H1 (cell line): ENCODE measurements around the gene CDCA4. TPM values are rescaled to one million over a fixed set of nuclear protein-coding genes. Genes with fewer than 3 reads are reported as not detected.

Experiments used
- CTCF ChIA-PET: fragments of 300-600 bp; sonication (Branson Sonifier 250); formaldehyde crosslinking; loops from one replicate; lab custom pipeline; 2021; ENCODE audit not compliant: partially characterized antibody; lab: Charles Lee
- POLR2A ChIA-PET: fragments of 300-600 bp; sonication (Branson Sonifier 250); formaldehyde crosslinking; loops from one replicate; lab custom pipeline; 2021; ENCODE audit warnings: inconsistent platforms; ENCODE audit not compliant: partially characterized antibody; lab: Charles Lee
- DNase-seq, 2 experiments: peaks; one replicate each; pipeline versions ENCODE4 v3.0.0 to v3.0.0-alpha.2; 2010 to 2022; ENCODE audit warnings: low spot score in 2 of 2, low read depth in 1 of 2, mixed read lengths in 1 of 2
- FAIRE-seq: peaks from 2 replicates; lab custom pipeline; 2011; peaks lifted over from hg19 to GRCh38; lab: Jason Lieb, UNC
- H2AFZ ChIP-seq: 2 replicates; pipeline ENCODE4 v1.8.1; 2012; ENCODE audit warnings: low read length, inconsistent platforms
- H2AK5ac ChIP-seq: 2 replicates; pipeline ENCODE4 v1.6.1; 2013; ENCODE audit warnings: low read depth, low read length
- H2BK120ac ChIP-seq: replicated peaks from 2 replicates; pipeline ENCODE3; 2013; ENCODE audit warnings: low read depth, low read length, inconsistent platforms
- H2BK12ac ChIP-seq: 2 replicates; pipeline ENCODE4 v1.6.1; 2013; ENCODE audit warnings: low read depth, low read length
- H2BK15ac ChIP-seq: 2 replicates; pipeline ENCODE4 v1.6.1; 2013; ENCODE audit warnings: low read length
- H2BK20ac ChIP-seq: 2 replicates; pipeline ENCODE4 v1.6.1; 2013; ENCODE audit warnings: low read length
- H2BK5ac ChIP-seq: 2 replicates; pipeline ENCODE4 v1.6.1; 2013; ENCODE audit warnings: low read depth, low read length
- H3K14ac ChIP-seq: 2 replicates; pipeline ENCODE4 v1.6.1; 2013; ENCODE audit warnings: inconsistent platforms; ENCODE audit not compliant: insufficient read length
- H3K18ac ChIP-seq: 2 replicates; pipeline ENCODE4 v1.6.1; 2013; ENCODE audit warnings: low read length; ENCODE audit errors: extremely low read depth
- H3K23ac ChIP-seq: 2 replicates; pipeline ENCODE4 v1.6.1; 2013; ENCODE audit warnings: inconsistent platforms; ENCODE audit not compliant: insufficient read length
- H3K23me2 ChIP-seq: 2 replicates; pipeline ENCODE4 v1.6.1; 2013; ENCODE audit warnings: low read depth, low read length
- H3K27ac ChIP-seq: 2 replicates; pipeline ENCODE4 v1.6.1; 2011; ENCODE audit warnings: low read depth, low read length, inconsistent platforms
- H3K27me3 ChIP-seq, 4 experiments: replicated peaks in 1 of 4; 1 replicate in 1 of 4; 2 replicates in 3 of 4; pipeline versions ENCODE4 v1.6.1 to v1.8.1; 2011 to 2013; ENCODE audit warnings: low read length in 3 of 4, mild to moderate bottlenecking in 3 of 4, inconsistent platforms in 2 of 4, mixed read lengths in 2 of 4, moderate library complexity in 1 of 4; ENCODE audit not compliant: control insufficient read depth in 3 of 4, insufficient read depth in 3 of 4; ENCODE audit errors: extremely low read depth in 1 of 4
- H3K36me3 ChIP-seq, 4 experiments: 2 replicates each; pipeline versions ENCODE4 v1.6.1 to v1.8.1; 2011 to 2013; ENCODE audit warnings: mild to moderate bottlenecking in 4 of 4, low read length in 3 of 4, moderate library complexity in 2 of 4, control low read depth in 1 of 4, inconsistent platforms in 1 of 4; ENCODE audit not compliant: insufficient read depth in 4 of 4, control insufficient read depth in 2 of 4
- H3K4ac ChIP-seq: replicated peaks from 2 replicates; pipeline ENCODE3; 2013; ENCODE audit warnings: low read length, low read depth, mixed read lengths, inconsistent platforms; ENCODE audit not compliant: insufficient read length
- H3K4me1 ChIP-seq, 4 experiments: replicated peaks in 1 of 4; 1 replicate in 1 of 4; 2 replicates in 3 of 4; pipeline versions ENCODE4 v1.6.1 to v1.8.1; 2011 to 2013; ENCODE audit warnings: low read length in 3 of 4, inconsistent platforms in 2 of 4, mixed read lengths in 1 of 4; ENCODE audit not compliant: insufficient read depth in 4 of 4, control insufficient read depth in 3 of 4
- H3K4me2 ChIP-seq, 2 experiments: 2 replicates each; pipeline versions ENCODE4 v1.6.1 to v1.8.1; 2011 to 2013; ENCODE audit warnings: low read depth in 2 of 2, low read length in 2 of 2, control low read depth in 1 of 2, inconsistent platforms in 1 of 2, mild to moderate bottlenecking in 1 of 2; ENCODE audit not compliant: insufficient read depth in 1 of 2
- H3K4me3 ChIP-seq, 4 experiments: fragments of 200-600, 300-600 bp in 1 of 4; sonication (generic), shearing (Covaris generic), sonication (Bioruptor Twin) in 1 of 4; 2 replicates each; pipeline versions ENCODE4 v1.5.1 to v1.8.1; 2011 to 2016; ENCODE audit warnings: low read length in 4 of 4, low read depth in 3 of 4, control low read depth in 2 of 4, inconsistent platforms in 2 of 4, mild to moderate bottlenecking in 2 of 4, mixed read lengths in 1 of 4, moderate library complexity in 1 of 4; ENCODE audit not compliant: insufficient read depth in 2 of 4; ENCODE audit errors: extremely low read depth in 1 of 4
- H3K56ac ChIP-seq: replicated peaks from 2 replicates; pipeline ENCODE3; 2013; ENCODE audit warnings: low read depth, mild to moderate bottlenecking, mixed read lengths, low read length, inconsistent platforms; ENCODE audit not compliant: insufficient read length
- H3K79me1 ChIP-seq: 2 replicates; pipeline ENCODE4 v1.6.1; 2013; ENCODE audit warnings: low read depth, low read length, control low read depth
- H3K79me2 ChIP-seq, 2 experiments: 2 replicates each; pipeline versions ENCODE4 v1.6.1 to v1.8.1; 2012 to 2013; ENCODE audit warnings: low read length in 2 of 2, mild to moderate bottlenecking in 2 of 2, inconsistent platforms in 1 of 2; ENCODE audit not compliant: insufficient read depth in 2 of 2, control insufficient read depth in 1 of 2
- H3K9ac ChIP-seq, 4 experiments: replicated peaks in 1 of 4; 1 replicate in 1 of 4; 2 replicates in 3 of 4; pipeline versions ENCODE4 v1.6.1 to v1.8.1; 2011 to 2013; ENCODE audit warnings: low read depth in 3 of 4, low read length in 3 of 4, control low read depth in 2 of 4, mild to moderate bottlenecking in 2 of 4, moderate library complexity in 2 of 4, inconsistent platforms in 1 of 4; ENCODE audit errors: extremely low read depth in 1 of 4
- H3K9me3 ChIP-seq, 2 experiments: 2 replicates each; pipeline versions ENCODE4 v1.6.1 to v1.8.1; 2012 to 2013; ENCODE audit warnings: mild to moderate bottlenecking in 2 of 2, moderate library complexity in 2 of 2, control low read depth in 1 of 2, inconsistent platforms in 1 of 2, low read depth in 1 of 2, low read length in 1 of 2, mixed read lengths in 1 of 2; ENCODE audit not compliant: insufficient read depth in 2 of 2
- H4K20me1 ChIP-seq, 2 experiments: replicated peaks in 1 of 2; 2 replicates each; pipeline versions ENCODE3 to v1.8.1; 2011 to 2013; ENCODE audit warnings: inconsistent platforms in 2 of 2, low read length in 2 of 2, mild to moderate bottlenecking in 1 of 2; ENCODE audit not compliant: insufficient read depth in 2 of 2, control insufficient read depth in 1 of 2
- H4K5ac ChIP-seq: 2 replicates; pipeline ENCODE4 v1.6.1; 2013; ENCODE audit warnings: low read length, low read depth, mixed read lengths, inconsistent platforms; ENCODE audit not compliant: insufficient read length
- H4K8ac ChIP-seq: 2 replicates; pipeline ENCODE4 v1.8.0; 2013; ENCODE audit warnings: mild to moderate bottlenecking, moderate library complexity, low read length, inconsistent platforms; ENCODE audit not compliant: insufficient read depth; ENCODE audit errors: extremely low read depth
- H4K91ac ChIP-seq: replicated peaks from 2 replicates; pipeline ENCODE3; 2013; ENCODE audit warnings: low read length, mixed read lengths, inconsistent platforms; ENCODE audit not compliant: insufficient read length
- BACH1 ChIP-seq: IDR thresholded peaks from 2 replicates; pipeline ENCODE4 v1.6.1; 2012; ENCODE audit warnings: low read length, improper control_type of control experiment
- BRCA1 ChIP-seq: IDR thresholded peaks from 2 replicates; pipeline ENCODE4 v1.6.1; 2012; ENCODE audit warnings: low read depth, low read length, improper control_type of control experiment
- CHD2 ChIP-seq: IDR thresholded peaks from 2 replicates; pipeline ENCODE4 v1.6.1; 2012; ENCODE audit warnings: low read length, improper control_type of control experiment
- CTBP2 ChIP-seq: IDR thresholded peaks from 2 replicates; pipeline ENCODE4 v1.7.0; 2011; ENCODE audit warnings: borderline replicate concordance, mild to moderate bottlenecking, moderate library complexity, mixed read lengths, low read length; ENCODE audit not compliant: insufficient read depth, insufficient read length
- GABPA ChIP-seq: IDR thresholded peaks from 2 replicates; pipeline ENCODE4 v1.6.1; 2011; ENCODE audit warnings: mild to moderate bottlenecking, low read length, moderate library complexity, borderline replicate concordance; ENCODE audit not compliant: insufficient read depth
- JUN ChIP-seq: IDR thresholded peaks from 2 replicates; pipeline ENCODE4 v1.6.1; 2011; ENCODE audit warnings: low read depth, mild to moderate bottlenecking, improper control_type of control experiment, low read length
- KDM4A ChIP-seq: IDR thresholded peaks from one replicate; pipeline ENCODE4 v1.7.1; 2012; ENCODE audit warnings: low read depth, mild to moderate bottlenecking, moderate library complexity, low read length, inconsistent platforms; ENCODE audit not compliant: severe bottlenecking
- MAX ChIP-seq: IDR thresholded peaks from 2 replicates; pipeline ENCODE4 v1.6.1; 2012; ENCODE audit warnings: inconsistent platforms
- SP4 ChIP-seq: IDR thresholded peaks from 2 replicates; pipeline ENCODE4 v1.6.1; 2012; ENCODE audit warnings: low read length, inconsistent platforms
- SRF ChIP-seq: IDR thresholded peaks from 2 replicates; pipeline ENCODE4 v1.6.1; 2011; ENCODE audit warnings: mild to moderate bottlenecking, low read depth, low read length, moderate library complexity
- SUZ12 ChIP-seq: fragments of 200-600 bp; sonication (generic); IDR thresholded peaks from 2 replicates; pipeline ENCODE4 v1.6.1; 2012; ENCODE audit warnings: mild to moderate bottlenecking, inconsistent platforms, low read length, moderate library complexity, mixed read lengths
- TAF1 ChIP-seq: IDR thresholded peaks from 2 replicates; pipeline ENCODE4 v1.6.1; 2011; ENCODE audit warnings: mild to moderate bottlenecking, low read depth, low read length
- TAF7 ChIP-seq: optimal IDR thresholded peaks from 2 replicates; pipeline ENCODE3; 2011; ENCODE audit warnings: low read depth, mild to moderate bottlenecking, inconsistent platforms, low read length, moderate library complexity, borderline replicate concordance
- TCF12 ChIP-seq: IDR thresholded peaks from 2 replicates; pipeline ENCODE4 v1.6.1; 2011; ENCODE audit warnings: low read depth, mild to moderate bottlenecking, low read length
- YY1 ChIP-seq: IDR thresholded peaks from 2 replicates; pipeline ENCODE4 v1.6.1; 2011; ENCODE audit warnings: low read depth, mild to moderate bottlenecking, low read length
- WGBS, 2 experiments: shearing (Covaris generic) in 1 of 2; methylation state at CpG; one replicate each; pipeline versions ENCODE4 v1.1.6 to v1.1.7; 2013 to 2015; ENCODE audit warnings: low lambda C conversion rate in 2 of 2, mixed read lengths in 2 of 2, inconsistent platforms in 1 of 2, low coverage in 1 of 2, missing lambda C conversion rate in 1 of 2; ENCODE audit not compliant: insufficient replicate concordance in 2 of 2, insufficient coverage in 1 of 2, insufficient read length in 1 of 2; ENCODE audit errors: extremely low coverage in 1 of 2, missing lambda C conversion rate in 1 of 2; 5-methylcytosine and 5-hydroxymethylcytosine counted together
- polyA plus RNA-seq, 7 experiments: library from polyadenylated mRNA; depleted of rRNA in 3 of 7; stranded (reverse) in 5 of 7; unstranded in 2 of 7; fragments of >200 nt in 5 of 7; fragments of 200-250 nt in 2 of 7; gene quantifications; 1 replicate in 5 of 7; 2 replicates in 1 of 7; 4 replicates in 1 of 7; pipeline versions ENCODE4 v1.2.1 to v1.2.3, GENCODE V29; 2011 to 2013; ENCODE audit warnings: missing spikeins in 2 of 7, mixed read lengths in 2 of 7
- total RNA-seq: library from RNA; stranded (reverse); fragmentation: NEBNext Ultra II Directional; extraction: Animal tissue kit (Norgen Biotek cat#: 25700); gene quantifications from 2 replicates; pipeline ENCODE4 v1.2.1, GENCODE V29; 2021

The CDCA4 gene
- total and polyA plus RNA-seq, 2 of the 8 experiments (the other 6 are each of a cell fraction or from before 2014, with no cell fraction given) = 49.9 to 62.4 TPM

GRCh38 chr14:105046891-105047282, 26.0 kb upstream of the CDCA4 start:
- Histone ChIP-seq H3K4me1 (peaks cover 0 to 2% (median 0%) of the 10 kb centered on the region in 4 experiments; a peak in 1 of 7 replicates), H3K23ac (no peak overlapping the region), H2BK15ac (no peak overlapping the region), H4K20me1 (no peaks in the 10 kb centered on the region), H2BK20ac (no peak overlapping the region), H2AK5ac (no peak overlapping the region; the same call in 1 of the 2 replicates), H2BK5ac (no peak overlapping the region), H3K4ac (no peak overlapping the region), H3K4me3 (no peak overlapping the region), H3K23me2 (no peaks in the 10 kb centered on the region), H3K27ac (no peak overlapping the region), H3K18ac (no peak overlapping the region), H3K79me1 (no peaks in the 10 kb centered on the region), H2BK120ac (no peak overlapping the region), H4K5ac (no peak overlapping the region), H2BK12ac (no peak overlapping the region), H3K9ac (no peak overlapping the region), H2AFZ (no peak overlapping the region), H3K79me2 (no peaks in the 10 kb centered on the region), H3K4me2 (no peak overlapping the region), H3K27me3 (peaks cover 0 to 11% (median 7%) of the 10 kb centered on the region in 4 experiments; a peak in 4 of 7 replicates), H4K8ac (no peak overlapping the region), H3K36me3 (no peaks in the 10 kb centered on the region), H3K56ac (no peak overlapping the region), H3K9me3 (no peaks in the 10 kb centered on the region), H3K14ac (no peak overlapping the region), H4K91ac (no peak overlapping the region)
- TF ChIP-seq SUZ12 (no peak), YY1 (no peak), CTBP2 (no peak), TAF1 (no peak), KDM4A (no peak), CHD2 (no peak), SP4 (no peak), JUN (no peak), SRF (no peak), MAX (no peak), BACH1 (no peak), TCF12 (no peak), TAF7 (no peak), BRCA1 (no peak), GABPA (no peak)
- no peak for FAIRE-seq
- ChIA-PET CTCF (interaction anchor here (0.7 to 8.5 kb wide), 34 partner anchors 9 to 429 kb away, joined by 3 to 161 read pairs (median 6); partner anchors contain the start of genes CDCA4 and CLBA1), POLR2A (no interaction called here)
- DNase-seq = no peak
- 84% methylated on average over 9 of the region's 9 CpGs; no CpG with 5 or more reads in 1 of the 2 experiments for WGBS, 2 experiments
